SH-SY5Y (cell line): ENCODE data around the gene MXRA5.

ENCODE experiments used
- GATA2 ChIP-seq: IDR thresholded peaks from 2 replicates; pipeline ENCODE4 v1.6.1; 2011; ENCODE audit warnings: mild to moderate bottlenecking, low read depth, low read length
- GATA3 ChIP-seq: IDR thresholded peaks from 2 replicates; pipeline ENCODE4 v1.6.1; 2011; ENCODE audit warnings: low read depth, mild to moderate bottlenecking, low read length, moderate library complexity

MXRA5 gene

DNA sequence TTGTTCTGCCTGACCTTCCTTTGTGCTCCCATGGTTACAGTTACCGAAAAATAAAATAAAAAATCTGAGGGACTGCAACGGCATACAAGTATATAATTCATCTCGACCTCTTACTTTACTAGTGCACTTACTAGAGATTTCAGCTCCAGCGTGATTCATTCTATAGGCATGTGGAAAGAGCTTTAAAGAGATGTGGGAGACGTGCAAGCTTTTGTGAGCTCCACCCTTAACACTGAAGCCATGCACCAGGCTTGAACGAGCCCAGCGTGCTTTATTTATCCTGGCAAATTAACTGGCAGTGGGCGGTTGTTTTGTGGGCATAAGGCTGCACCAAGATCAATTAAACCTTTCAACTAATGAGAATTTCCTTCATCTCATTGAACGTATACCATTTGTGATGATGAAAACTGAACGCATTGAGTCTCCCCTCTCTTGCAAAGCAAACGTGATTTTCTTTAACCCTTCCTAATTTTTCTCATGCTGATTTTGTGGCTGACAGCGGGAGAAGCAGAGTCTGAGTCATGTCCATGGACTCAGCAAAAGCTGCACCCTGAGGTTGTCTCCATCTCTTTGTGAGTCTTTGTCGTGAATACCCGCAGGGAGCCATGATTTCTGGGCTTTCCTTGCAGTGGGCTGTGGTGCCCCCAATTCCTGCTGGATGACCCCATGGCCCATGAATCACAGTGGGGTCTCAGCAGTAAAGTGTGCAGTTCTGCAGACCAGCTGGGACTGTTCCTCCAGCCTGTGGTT, 60.1 kb downstream of the MXRA5 start:
- TF ChIP-seq GATA2 (no peak), GATA3 (no peak)

DNA sequence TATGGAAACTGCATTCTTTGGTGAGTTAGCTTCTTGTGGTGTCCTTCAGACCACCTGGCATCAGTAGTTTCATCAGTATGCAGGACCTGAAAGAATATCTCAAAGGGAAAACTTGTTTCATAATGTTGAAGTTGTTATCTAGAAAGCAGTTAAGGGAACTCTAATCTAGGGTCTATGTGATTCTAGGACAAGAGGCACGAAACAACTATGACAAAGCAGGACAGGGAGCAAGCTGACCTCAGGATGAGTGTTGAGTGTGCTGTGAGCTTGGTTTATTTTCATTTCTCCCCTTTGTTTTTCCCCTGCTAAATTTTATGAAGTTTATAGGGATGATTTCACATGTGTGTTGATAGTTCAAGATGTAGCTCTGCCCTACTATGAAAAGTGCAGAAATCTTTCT, 65.7 kb downstream of the MXRA5 start:
- TF ChIP-seq GATA3 = no peak
- TF ChIP-seq GATA2 = no peak

DNA sequence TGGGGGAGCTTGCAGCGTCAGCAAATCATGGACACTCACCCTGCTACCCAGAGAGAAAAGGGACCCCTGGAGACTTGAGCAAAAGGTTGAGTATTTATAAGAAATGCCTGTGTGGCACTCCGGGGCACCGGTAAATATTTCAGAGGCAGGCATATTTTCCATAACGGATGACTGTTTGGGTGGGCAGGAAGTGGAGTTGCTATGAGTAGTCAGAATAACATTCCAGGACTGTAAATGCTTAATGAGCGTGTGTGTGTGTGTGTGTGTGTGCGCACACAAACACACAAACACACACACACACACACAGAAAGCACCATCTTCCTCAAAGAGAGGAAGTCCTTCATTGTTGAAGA, 74.6 kb downstream of the MXRA5 start:
- TF ChIP-seq GATA3 = no peak
- TF ChIP-seq GATA2 = no peak

DNA sequence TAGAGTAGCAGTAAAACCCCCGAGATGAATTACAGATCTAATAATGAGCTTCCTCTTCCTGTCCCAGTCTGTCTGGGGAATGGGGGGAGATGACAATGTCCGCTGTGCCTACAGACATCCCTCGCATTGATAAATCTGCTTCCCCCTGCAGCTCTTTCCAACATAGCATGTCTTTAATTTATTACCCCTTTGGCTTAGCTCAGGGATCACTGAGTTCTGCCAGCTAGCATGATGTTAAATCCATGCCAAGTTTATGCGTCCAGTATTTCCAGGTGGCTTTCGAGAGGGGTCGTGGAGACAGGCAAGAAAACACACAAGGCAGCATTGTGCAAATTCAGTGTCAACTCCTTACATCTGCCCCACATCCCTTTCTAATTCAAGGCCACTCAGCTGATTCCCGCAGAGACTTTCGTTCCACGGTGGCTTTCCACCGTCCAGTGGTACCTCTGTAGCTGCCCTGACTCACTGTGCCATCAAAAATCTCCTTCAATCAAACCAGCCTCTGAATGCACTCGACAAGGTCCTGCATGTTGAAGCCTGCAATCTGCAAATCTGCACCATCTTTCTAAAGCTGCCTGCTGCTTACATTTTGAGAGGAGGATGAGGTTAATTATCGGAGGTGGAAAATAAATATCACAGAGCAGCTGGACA, 75.1 kb downstream of the MXRA5 start:
- no peak for TF ChIP-seq GATA3
- no peak for TF ChIP-seq GATA2

DNA sequence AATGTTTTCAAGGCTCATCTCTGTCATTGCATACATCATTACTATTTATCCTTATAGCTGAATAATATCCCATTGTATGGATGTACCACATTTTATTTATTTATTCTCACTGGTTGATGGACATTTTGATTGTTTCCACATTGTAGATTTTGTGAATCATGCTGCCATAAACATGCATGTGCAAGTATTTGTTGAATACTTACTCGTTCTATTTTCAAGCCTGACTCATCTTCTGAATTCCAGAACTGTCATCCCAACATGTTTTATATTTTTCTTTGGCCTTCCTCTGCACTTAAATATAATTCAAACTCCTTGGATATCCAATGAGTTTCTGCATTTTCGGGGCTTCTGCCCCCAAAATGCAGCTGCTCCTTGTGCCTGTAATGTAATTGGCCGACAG, 77.6 kb downstream of the MXRA5 start:
- no peak for TF ChIP-seq GATA2
- TF ChIP-seq GATA3 = no peak

DNA sequence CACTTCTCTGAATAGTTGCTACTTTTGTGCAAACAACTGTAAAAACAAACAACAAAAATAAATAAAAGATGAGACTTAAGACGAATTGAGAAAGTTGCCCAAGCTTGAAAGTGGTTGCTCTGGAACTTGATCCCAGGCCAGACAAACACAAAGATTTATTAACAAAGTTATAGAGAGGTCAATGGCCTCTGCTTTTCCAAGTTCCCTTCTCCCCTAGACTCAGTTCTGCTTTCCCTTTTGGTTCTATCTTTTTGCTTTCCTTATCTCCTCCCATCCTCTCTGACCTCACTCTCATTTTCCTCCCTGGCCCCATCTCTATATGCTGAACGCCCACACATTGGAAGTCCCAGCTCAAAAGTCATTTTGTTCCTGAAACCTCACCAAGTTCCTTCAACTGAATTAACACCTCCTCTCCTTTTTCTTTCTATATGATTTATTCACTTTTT, 82.7 kb downstream of the MXRA5 start:
- TF ChIP-seq GATA3 (no peak), GATA2 (no peak)

DNA sequence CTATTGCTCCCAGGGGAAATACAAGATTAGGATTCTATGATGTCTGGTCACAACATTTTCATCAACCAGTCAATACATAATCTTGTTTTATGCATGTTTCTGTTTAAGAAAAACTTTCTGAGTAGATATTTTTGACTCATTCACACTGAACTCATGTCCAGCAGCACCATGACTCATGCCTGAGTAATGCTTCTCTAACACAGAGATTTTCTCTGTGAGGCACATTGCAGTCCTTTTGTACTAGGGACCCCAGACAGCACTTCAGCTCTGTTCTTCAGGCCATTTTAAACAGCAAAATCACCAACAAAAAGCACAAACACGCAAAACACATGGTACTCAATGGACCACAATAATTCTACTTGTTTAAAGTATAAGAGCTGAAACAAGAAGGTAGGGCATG, 83.6 kb downstream of the MXRA5 start:
- TF ChIP-seq GATA2 (no peak), GATA3 (no peak)
